GM21529 (cell line): ENCODE data around the gene CERS6.
A peak's percentile ranks its signal among the peaks of the same experiment; 100 is the strongest.
"Not testable (repeated sequence)": the region's sequence is repeated elsewhere in the genome, so short reads cannot be mapped to it uniquely, and the experiment has no call there.

Source experiments
- ATAC-seq: cut with Tn5 transposase; IDR thresholded peaks from one replicate; pipeline ENCODE4 v1.9.1; 2021; ENCODE audit not compliant: unreplicated experiment

CERS6 gene

DNA sequence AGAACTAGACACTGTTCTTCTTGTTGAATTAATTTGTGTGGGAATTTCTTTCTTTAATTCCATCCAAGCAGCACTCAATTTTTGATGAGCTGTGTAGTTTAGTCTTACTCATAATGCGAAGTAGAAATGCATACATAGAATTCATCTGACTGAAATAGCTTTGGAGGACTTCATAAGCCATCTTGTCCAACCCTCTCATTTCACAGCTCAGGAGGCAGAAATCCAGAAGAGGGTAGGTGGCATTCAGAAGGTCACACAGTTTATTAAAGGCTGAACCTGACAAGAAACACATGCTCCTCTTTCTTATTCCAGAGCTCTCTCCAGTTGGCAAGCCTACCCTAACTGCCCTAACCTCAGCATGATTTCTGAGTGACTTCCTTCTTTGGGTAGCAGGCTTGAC, 177.1 kb downstream of the CERS6 start:
- no peak for ATAC-seq

DNA sequence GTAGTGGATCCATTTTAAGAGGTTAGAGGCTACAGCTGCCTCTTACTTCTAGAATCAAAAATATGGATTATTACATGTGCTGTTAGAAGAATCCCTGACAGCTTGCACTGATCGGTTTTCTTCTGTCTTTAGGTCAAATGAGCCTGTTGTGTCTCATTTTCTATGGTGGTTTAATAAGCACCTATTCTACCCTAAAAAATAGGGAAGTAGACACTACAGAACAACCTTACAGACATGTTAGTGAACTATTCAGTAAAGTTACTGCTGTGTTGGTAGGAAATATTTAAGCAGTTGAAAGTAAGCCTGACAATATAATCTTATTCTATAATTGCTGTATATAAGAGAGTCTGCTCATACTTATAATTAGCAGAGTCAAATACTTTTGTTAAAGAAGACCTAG, 177.8 kb downstream of the CERS6 start:
- peak; percentile 56 for ATAC-seq

- no peak for ATAC-seq
Measured at GRCh38 chr2:168635065-168635577, 179.0 kb downstream of the CERS6 start.

DNA sequence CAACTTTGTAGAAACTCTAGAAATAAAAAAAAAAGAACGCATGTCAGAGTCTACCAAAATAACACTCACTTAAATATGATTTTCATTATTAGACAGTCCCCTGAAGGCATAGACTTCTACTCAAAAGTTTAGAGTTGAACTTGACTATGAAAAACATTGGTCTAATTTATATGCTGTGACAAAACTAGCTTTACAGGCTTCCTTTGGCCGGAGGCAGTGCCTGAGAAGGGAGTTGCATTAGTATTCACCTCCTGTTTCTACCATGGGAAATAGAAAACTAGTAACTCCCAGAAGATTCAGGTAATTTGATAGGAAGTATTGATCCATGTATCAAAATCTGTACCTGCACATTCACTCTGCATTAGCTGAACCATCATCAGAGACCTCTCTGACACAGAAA, 182.9 kb downstream of the CERS6 start:
- ATAC-seq = no peak

GRCh38 chr2:168639441-168639898, 183.4 kb downstream of the CERS6 start:
- no peak for ATAC-seq

- no peak for ATAC-seq
Measured at GRCh38 chr2:168640039-168640438, 184.0 kb downstream of the CERS6 start.

- ATAC-seq = no peak
Measured at GRCh38 chr2:168641636-168642035, 185.6 kb downstream of the CERS6 start.

DNA sequence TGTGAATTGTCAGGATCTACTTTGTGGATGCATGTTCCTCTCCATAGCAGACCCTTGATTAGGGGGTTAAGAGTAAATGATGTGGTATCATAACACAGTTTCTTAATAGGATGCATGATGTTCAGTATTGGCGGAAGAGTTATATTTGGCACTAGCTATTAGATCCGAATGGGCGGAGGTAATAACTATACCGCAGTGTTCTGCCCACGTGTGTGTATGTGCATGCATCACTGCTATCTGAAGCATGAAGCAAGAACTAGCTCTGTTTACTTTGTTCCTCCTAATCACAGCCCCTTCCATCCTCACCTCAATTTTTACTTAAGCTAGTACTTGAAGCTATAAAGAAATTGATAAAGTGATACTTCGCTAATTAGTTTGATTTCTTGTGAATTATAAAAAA, 186.8 kb downstream of the CERS6 start:
- no peak for ATAC-seq

DNA sequence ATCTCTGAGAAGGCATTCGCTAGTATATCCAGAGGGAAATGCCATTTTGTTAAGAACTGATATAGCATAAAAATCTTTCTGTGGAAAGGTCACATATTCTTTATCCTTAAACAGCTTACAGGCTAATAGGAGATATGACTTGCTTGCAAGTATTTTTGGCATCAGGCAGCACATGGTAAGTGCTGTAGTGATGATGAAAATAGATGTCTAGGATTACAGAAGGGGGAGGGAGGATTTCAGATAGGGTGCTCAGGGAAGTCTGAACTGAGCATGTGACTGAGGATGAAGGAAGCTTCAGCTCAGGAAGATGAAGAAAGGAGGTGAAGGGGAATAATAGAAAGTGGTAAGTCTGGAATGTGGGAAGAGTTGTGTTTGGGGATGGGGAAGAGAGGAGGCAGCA, 187.9 kb downstream of the CERS6 start:
- ATAC-seq = no peak

- ATAC-seq = no peak
Measured at GRCh38 chr2:168645696-168646338, 189.7 kb downstream of the CERS6 start.

GRCh38 chr2:168649105-168649504, 193.0 kb downstream of the CERS6 start:
- no peak for ATAC-seq

GRCh38 chr2:168649562-168649961, 193.5 kb downstream of the CERS6 start:
- no peak for ATAC-seq

DNA sequence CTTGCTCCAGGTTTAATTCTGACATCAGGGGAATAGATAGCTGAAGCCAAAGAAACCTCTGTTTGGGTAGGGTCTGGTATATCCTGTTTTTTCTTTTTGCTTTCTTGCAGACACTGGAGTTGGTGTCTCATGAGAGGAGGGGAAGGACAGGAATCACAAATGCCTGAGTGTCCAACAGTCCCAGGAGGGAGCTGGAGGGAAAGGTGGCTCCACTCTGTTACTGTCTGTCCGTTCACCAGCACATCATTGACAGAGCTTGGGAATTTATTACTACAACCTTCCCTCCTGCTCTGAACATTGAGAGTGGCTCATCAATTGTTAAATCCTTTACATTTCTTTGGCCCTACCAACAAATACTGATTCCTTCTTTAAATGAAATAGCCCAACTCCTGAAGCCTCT, 194.1 kb downstream of the CERS6 start:
- ATAC-seq = no peak

DNA sequence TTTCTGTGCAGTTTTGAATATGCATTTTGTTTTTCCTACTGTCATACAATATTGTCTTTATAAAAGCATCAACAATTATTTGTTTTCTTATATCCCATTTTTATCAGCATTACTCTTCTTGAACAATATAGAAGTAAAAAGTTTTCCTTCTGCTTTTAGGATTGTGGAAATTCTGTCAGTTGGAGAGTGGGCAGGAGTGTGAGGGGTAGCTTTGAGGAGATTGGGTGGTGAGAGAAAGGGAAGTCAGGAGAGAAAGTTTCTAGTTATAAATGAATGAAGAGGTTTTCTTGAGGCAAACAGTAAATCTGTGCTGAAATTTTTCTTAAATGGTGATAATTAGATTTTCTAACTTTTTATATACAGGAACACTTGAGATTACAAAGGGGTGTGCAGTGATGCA, 194.7 kb downstream of the CERS6 start:
- ATAC-seq = no peak

DNA sequence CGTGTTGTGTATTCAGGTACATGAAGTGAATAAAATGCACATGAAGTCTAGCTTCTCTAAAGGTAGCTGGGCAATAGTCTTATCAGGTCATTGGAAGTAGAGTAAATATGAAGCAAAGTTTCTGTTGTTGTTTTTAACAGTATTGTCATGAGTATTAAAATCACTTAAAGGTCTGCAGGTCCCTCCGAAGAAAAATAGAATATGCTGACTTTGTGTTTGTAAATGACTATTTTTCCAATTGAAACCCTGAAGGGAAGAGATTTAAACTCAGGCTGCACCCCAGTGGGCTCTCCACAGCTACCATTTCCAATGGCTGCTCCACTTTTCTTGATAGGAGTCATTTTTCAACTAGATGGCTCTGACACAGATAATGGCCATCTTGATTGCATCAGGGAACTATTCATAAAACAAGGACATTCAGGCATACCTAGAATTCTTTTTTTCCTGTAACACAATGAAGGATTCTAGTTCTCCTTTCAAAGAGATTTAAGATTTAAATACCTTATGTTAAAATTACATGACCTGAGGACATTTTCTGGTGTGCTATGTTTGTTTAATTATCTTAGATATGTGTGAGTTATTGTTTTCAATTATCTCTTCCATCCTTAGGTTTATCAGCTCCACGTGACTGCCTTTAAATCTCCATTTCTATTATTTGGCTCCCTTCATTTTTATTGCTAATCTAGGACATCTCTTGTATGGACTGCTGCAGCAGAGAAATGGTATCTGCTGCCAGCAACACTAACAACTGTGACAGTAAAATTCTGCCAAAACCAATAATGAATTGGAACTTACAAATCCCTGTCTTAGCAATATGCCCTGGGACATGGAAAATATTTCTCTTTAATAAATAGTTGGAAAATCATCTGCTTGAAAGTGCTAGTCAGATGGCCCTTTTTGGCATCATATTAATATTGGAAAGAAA, 197.2 kb downstream of the CERS6 start:
- ATAC-seq = no peak

DNA sequence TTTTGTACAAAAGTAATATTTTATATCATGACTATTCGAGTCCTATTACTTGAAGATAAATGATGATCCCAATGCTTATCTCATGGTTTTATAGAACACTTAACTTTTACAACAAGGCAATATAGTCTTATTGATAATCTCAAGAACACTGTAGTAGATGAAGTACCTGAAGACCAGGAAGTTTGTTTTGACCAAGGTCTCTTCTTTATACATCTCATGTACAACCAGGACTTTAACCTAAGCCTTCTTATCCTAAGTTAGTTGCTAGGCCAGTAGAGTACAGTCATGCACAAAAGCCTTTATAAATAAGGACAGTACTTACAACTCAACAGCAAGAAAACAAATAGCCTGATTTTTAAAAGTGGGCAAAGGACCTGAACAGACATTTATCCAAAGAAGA, 198.6 kb downstream of the CERS6 start:
- no peak for ATAC-seq

GRCh38 chr2:168655207-168655606, 199.1 kb downstream of the CERS6 start:
- ATAC-seq = no peak

DNA sequence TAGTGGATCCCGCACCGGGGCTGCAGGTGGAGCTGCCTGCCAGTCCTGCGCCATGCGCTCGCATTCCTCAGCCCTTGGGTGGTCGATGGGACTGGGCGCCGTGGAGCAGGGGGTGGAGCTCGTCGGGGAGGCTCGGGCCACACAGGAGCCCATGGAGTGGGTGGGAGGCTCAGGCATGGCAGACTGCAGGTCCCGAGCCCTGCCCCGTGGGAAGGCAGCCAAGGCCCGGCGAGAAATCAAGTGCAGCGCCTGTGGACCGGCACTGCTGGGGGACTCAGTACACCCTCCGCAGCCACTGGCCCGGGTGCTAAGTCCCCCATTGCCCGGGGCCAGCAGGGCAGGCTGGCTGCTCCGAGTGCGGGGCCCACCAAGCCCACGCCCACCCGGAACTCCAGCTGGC, 201.3 kb downstream of the CERS6 start:
- not testable (repeated sequence) for ATAC-seq

GRCh38 chr2:168658706-168659105, 202.6 kb downstream of the CERS6 start:
- ATAC-seq = no peak

DNA sequence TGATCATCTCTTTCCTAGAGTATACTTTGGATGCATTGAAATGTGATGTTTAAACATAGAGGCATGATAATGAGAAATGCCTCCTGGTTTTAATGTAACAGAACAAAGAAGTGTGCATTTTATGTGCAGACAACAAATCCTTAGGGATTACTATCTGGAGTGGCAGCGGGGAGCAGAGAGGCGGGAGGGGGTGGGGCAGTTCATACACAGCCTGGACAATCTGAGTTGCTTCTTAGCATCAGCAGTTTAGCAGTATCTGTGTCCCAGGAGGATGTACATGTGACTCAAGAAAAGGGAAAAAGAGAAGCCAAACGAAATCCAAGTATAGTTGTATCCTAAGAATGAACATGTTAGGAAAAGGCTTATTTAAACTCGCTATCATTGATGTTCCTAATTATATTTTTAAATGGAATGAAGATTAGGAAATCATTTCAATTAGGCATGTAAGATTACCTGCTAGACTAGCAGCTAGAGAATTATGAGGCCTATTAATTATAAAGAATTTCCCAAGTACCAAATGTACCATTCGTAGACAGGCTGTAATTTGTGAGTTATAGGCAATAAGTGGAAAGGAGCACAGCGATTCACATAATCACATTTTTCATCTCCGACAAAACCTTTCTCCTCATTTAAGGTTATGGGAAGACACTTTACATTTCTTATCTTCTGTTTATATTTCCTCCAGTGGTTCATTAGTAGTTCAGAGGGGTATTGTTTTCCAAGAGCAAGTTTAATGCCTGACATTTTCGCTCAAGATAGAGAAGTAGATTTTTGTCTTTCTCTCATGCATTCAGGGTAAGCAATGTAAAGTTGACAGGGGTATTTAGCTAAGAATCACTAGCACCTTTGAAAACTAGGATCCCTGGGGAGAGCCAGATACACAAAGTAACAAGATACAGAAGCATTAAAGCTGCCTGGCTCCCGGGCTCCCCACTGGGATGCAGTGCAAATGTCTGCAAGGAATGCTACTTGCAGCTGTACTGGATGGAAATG, 205.1 kb downstream of the CERS6 start:
- ATAC-seq = no peak

DNA sequence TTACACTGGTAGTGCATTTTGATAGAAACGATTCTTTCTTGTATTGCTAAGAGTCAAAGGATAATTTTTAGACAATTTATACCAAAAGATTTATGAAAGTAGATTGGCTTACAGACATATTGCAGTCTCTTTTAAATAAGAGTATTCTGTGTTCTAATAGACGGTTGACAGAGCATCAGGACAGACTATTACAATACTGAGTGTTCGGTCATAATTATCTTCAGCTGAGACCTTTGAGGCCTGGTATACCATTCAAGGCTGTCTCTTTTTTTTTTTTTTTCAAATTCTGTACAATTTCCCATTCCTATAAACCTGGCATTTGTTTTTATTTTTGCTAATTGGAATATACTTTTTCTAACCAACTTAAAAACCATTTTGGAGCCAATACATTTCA, 205.8 kb downstream of the CERS6 start:
- ATAC-seq = no peak
